ENCODE data around the gene ELOB. TPM values are rescaled to one million over a fixed set of nuclear protein-coding genes. Genes with fewer than 3 reads are reported as not detected.
A peak's percentile ranks its signal among the peaks of the same experiment; 100 is the strongest.
"Not testable (repeated sequence)": the region's sequence is repeated elsewhere in the genome, so short reads cannot be mapped to it uniquely, and the experiment has no call there.

Gene ELOB
- total RNA-seq, 1 donor from 2014 or later = 402 TPM

DNA sequence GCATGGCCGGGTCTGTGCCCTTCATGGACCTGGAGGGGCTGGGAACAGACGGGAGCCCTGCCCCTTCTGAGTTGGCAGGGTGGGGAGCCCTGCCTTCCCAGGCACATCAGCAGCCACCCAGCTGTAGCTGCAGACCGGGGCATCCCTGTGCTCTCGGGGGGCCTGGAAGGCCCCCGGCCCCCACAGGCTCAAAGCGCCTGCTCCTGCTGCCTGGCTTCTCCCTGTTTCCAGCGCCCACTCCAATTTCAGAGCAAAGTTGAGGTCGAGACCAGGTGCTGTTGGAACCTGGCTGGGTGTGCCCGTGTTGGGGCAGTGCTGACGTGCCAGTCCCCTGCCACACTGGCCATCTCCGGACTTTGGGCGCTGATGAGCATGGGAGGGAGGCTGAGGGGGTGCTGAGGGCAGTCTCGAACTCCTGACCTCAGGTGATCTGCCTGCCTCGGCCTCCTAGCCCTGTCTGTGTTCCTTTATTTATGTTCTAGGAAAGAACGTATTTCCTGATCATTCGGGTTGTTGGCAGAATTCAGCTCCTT, 52.2 kb downstream of the ELOB start:
- no peaks in the 10 kb centered on the region for H4K20me1 ChIP-seq (ENCODE audit: low read depth)
- no peaks in the 10 kb centered on the region for H3K36me3 ChIP-seq
- peak overlapping the region; percentile 3 for H3K27ac Mint-ChIP-seq
- no peaks in the 10 kb centered on the region for H3K79me2 ChIP-seq (ENCODE audit: low read depth)
- TF ChIP-seq CTCF (IDR thresholded peaks at IDR 0.05) (no peak), EZH2phosphoT487 (IDR thresholded peaks at IDR 0.05) (no peak), EZH2 (IDR thresholded peaks at IDR 0.05) (no peak)
- H3K4me1 Mint-ChIP-seq = no peaks in the 10 kb centered on the region
- H2AFZ ChIP-seq (replicated peaks) = no peak overlapping the region
- no peaks in the 10 kb centered on the region for H3K27me3 ChIP-seq
- DNase-seq (ENCODE audit: low spot score) = no peak
- H3K4me1 ChIP-seq = no peaks in the 10 kb centered on the region
- H3K4me3 ChIP-seq = no peak overlapping the region
- H3K36me3 Mint-ChIP-seq = no peaks in the 10 kb centered on the region
- no peak overlapping the region for H3K9ac ChIP-seq
- no peak overlapping the region for H3K27ac ChIP-seq
- H3K9me3 ChIP-seq (ENCODE audit: low read depth) = no peaks in the 10 kb centered on the region
- H3K9me3 Mint-ChIP-seq = no peaks in the 10 kb centered on the region
- no peak overlapping the region for H3K4me2 ChIP-seq
- peaks cover 20% of the 10 kb centered on the region for H3F3A ChIP-seq (ENCODE audit: low read depth)
- peaks cover 4% of the 10 kb centered on the region for H3K27me3 Mint-ChIP-seq (ENCODE audit: insufficient read depth, low read depth)
- no peak overlapping the region for H3K4me3 Mint-ChIP-seq

DNA sequence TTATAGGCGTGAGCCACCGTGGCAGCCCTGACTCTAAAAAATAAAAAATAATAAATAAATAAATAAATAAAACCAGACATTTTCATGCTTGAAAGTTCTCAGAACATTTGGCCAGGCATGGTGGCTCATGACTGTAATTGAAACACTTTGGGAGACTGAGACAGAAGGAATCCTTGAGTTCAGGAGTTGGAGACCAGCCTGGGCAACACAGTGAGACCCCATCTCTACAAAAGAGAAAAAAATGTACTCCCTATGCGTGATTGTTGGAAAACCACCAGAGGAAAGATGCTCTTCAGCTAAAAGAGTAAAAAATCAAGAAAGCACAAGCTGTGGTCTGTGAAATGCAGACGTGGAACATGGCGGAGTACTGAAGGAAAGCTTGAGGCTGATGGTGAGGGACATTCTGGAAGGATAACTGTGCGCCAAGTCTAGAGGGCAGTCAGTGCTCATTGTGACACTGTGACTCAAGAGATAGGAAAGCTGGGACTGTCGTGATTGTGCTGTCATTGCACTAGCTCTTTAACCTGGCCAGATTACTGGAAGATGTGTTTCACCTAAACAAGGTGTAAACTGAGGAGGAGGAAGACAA, 52.9 kb downstream of the ELOB start:
- no peak overlapping the region for H3K4me3 ChIP-seq
- H3K4me2 ChIP-seq = no peak overlapping the region
- no peak overlapping the region for H3K9ac ChIP-seq
- H3K36me3 ChIP-seq = no peaks in the 10 kb centered on the region
- no peak for DNase-seq (ENCODE audit: low spot score)
- H3K27me3 ChIP-seq = no peaks in the 10 kb centered on the region
- H3K27ac ChIP-seq = no peak overlapping the region
- H3K4me1 ChIP-seq = no peaks in the 10 kb centered on the region
- H3K79me2 ChIP-seq (ENCODE audit: low read depth) = no peaks in the 10 kb centered on the region
- Mint-ChIP-seq H3K27me3 (ENCODE audit: insufficient read depth, low read depth) (peaks cover 4% of the 10 kb centered on the region), H3K27ac (no peak overlapping the region), H3K4me1 (no peaks in the 10 kb centered on the region), H3K4me3 (no peak overlapping the region), H3K9me3 (no peaks in the 10 kb centered on the region), H3K36me3 (no peaks in the 10 kb centered on the region)
- no peak overlapping the region for H2AFZ ChIP-seq (replicated peaks)
- no peak for TF ChIP-seq CTCF (IDR thresholded peaks at IDR 0.05)
- no peak for TF ChIP-seq EZH2 (IDR thresholded peaks at IDR 0.05)
- TF ChIP-seq EZH2phosphoT487 (IDR thresholded peaks at IDR 0.05) = no peak
- H4K20me1 ChIP-seq (ENCODE audit: low read depth) = no peaks in the 10 kb centered on the region
- H3F3A ChIP-seq (ENCODE audit: low read depth) = peaks cover 22% of the 10 kb centered on the region
- no peaks in the 10 kb centered on the region for H3K9me3 ChIP-seq (ENCODE audit: low read depth)

DNA sequence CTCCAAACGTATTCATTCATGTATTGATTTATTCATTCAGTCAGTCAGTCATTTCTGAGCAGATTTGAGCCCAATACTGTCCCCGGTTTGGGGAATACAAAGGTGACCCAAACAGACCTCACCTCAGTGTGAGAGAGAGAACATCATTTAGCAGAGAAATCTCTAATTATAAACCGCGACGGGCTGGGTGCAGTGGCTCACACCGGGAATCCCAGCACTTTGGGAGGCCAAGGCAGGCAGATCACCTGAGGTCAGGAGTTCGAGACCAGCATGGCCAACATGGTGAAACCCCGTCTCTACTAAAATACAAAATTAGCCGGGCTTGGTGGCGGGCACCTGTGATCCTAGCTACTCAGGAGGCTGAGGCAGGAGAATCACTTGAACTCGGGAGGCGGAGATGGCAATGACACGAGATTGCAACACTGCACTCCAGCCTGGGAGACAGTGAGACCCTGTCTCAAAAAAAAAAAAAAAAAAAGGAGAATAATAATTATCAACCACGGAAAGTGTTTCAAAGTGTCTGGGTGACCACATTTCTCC, 55.4 kb downstream of the ELOB start:
- H3K27me3 Mint-ChIP-seq (ENCODE audit: insufficient read depth, low read depth); H3K27me3 ChIP-seq; H3K9me3 Mint-ChIP-seq; H3K4me1 Mint-ChIP-seq; H3K4me1 ChIP-seq; DNase-seq (ENCODE audit: low spot score); H4K20me1 ChIP-seq (ENCODE audit: low read depth); H3K27ac Mint-ChIP-seq; H3K9me3 ChIP-seq (ENCODE audit: low read depth); H3K79me2 ChIP-seq (ENCODE audit: low read depth); H3K36me3 ChIP-seq; H3K27ac ChIP-seq; H3K36me3 Mint-ChIP-seq; H3K9ac ChIP-seq: not testable (repeated sequence)
- peak overlapping the region; percentile 81 for H3K4me3 Mint-ChIP-seq
- Histone ChIP-seq H3K4me3 (peak overlapping the region; percentile 63), H3F3A (ENCODE audit: low read depth) (peaks cover 22% of the 10 kb centered on the region), H3K4me2 (peak overlapping the region; percentile 75), H2AFZ (replicated peaks) (peak overlapping the region; percentile 47)

Small RNA genes within 50 kb of the gene (small RNA-seq; reads per million reads assigned to genes)
- not detected for gene SNORA3C

Other genes starting within 250 kb of the ELOB start
- gene CEMP1, start 245.9 kb downstream of the ELOB start, total RNA-seq (ENCODE audit: low replicate concordance) = 0.09 TPM in 1 of 2 replicates, not detected in the other
- gene PDPK1, start 239.3 kb downstream of the ELOB start, total RNA-seq (ENCODE audit: low replicate concordance) = 13.6 and 13.9 TPM in 2 replicates
- 21.6 and 34.5 TPM in 2 replicates for gene KCTD5, start 94.8 kb downstream of the ELOB start, total RNA-seq (ENCODE audit: low replicate concordance)
- 1.8 and 5.1 TPM in 2 replicates for gene PRSS27, start 57.1 kb downstream of the ELOB start, total RNA-seq (ENCODE audit: low replicate concordance)
- 82.3 and 119 TPM in 2 replicates for gene SRRM2, start 24.6 kb downstream of the ELOB start, total RNA-seq (ENCODE audit: low replicate concordance)
- gene PRSS33, start 10.3 kb upstream of the ELOB start, total RNA-seq (ENCODE audit: low replicate concordance) = 0.40 and 0.73 TPM in 2 replicates
- not detected in 2 replicates for gene PRSS41, start 21.2 kb upstream of the ELOB start, total RNA-seq (ENCODE audit: low replicate concordance)
- gene PRSS21, start 40.0 kb upstream of the ELOB start, total RNA-seq (ENCODE audit: low replicate concordance) = not detected in 2 replicates
- not detected in 2 replicates for gene ZG16B, start 53.0 kb upstream of the ELOB start, total RNA-seq (ENCODE audit: low replicate concordance)
- not detected in 2 replicates for gene PRSS22, start 80.9 kb upstream of the ELOB start, total RNA-seq (ENCODE audit: low replicate concordance)
- gene FLYWCH2, start 105.9 kb upstream of the ELOB start, total RNA-seq (ENCODE audit: low replicate concordance) = 15.8 and 46.5 TPM in 2 replicates
- 5.1 and 16.1 TPM in 2 replicates for gene FLYWCH1, start 134.7 kb upstream of the ELOB start, total RNA-seq (ENCODE audit: low replicate concordance)
- 0.51 and 5.6 TPM in 2 replicates for gene KREMEN2, start 187.0 kb upstream of the ELOB start, total RNA-seq (ENCODE audit: low replicate concordance)
- 3.3 and 15.4 TPM in 2 replicates for gene PAQR4, start 192.1 kb upstream of the ELOB start, total RNA-seq (ENCODE audit: low replicate concordance)
- 4.6 and 38.5 TPM in 2 replicates for gene PKMYT1, start 203.2 kb upstream of the ELOB start, total RNA-seq (ENCODE audit: low replicate concordance)
- gene CLDN9, start 235.6 kb upstream of the ELOB start, total RNA-seq (ENCODE audit: low replicate concordance) = not detected in 2 replicates
- gene CLDN6, start 240.9 kb upstream of the ELOB start, total RNA-seq (ENCODE audit: low replicate concordance) = 31.6 and 60.0 TPM in 2 replicates
- gene TNFRSF12A, start 243.1 kb upstream of the ELOB start, total RNA-seq (ENCODE audit: low replicate concordance) = 6.7 and 14.3 TPM in 2 replicates
- gene HCFC1R1, start 246.7 kb upstream of the ELOB start, total RNA-seq (ENCODE audit: low replicate concordance) = 1.6 and 15.7 TPM in 2 replicates
- 16.6 and 28.6 TPM in 2 replicates for gene THOC6, start 246.8 kb upstream of the ELOB start, total RNA-seq (ENCODE audit: low replicate concordance)

Data from neural progenitor cell (in vitro differentiated cells).